Activated gamma-delta T cell treated with anti-CD3 and anti-CD28 coated beads, Interleukin-2, amount 50 U/mL, for 16 hours (primary cell): ENCODE measurements around the gene BROX.

Source experiments
- DNase-seq: peaks from one replicate; pipeline ENCODE4 v3.0.0-alpha.2; 2020; ENCODE audit warnings: low read depth

The BROX gene

DNA sequence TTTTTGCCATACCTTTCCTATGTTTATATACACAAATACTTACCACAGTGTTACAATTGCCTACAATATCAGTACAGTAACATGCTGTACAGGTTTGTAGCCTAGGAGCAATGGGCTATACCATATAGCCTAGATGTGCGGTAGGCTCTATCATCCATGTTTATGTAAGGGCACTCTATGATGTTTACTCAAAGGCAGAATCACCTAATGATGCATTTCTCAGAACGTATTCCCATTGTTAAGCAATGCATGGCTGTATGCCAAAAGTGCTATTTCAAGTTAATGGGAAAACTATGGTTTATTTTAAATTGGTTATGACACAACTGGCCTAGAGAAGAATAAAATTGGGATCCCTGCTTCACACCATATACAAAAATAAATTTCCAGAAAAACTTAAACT, 65.6 kb downstream of the BROX start:
- DNase-seq = no peak

DNA sequence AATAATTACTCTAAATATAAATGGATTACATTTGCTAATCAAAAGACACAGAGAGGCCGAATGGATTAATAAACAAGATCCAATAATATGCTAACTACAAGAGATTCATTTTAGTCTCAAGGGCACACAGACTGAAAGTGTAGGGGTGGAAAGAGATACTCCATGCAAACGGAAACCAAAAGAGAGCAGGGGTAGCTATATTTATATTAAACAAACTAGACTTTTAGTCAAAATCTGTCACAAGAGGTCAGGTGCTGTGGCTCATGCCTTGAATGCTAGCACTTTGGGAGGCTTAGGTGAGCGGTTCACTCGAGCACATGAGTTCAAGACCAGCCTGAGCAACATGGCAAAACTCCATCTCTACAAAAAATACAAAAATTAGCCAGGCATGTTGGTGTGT, 68.9 kb downstream of the BROX start:
- DNase-seq = no peak

DNA sequence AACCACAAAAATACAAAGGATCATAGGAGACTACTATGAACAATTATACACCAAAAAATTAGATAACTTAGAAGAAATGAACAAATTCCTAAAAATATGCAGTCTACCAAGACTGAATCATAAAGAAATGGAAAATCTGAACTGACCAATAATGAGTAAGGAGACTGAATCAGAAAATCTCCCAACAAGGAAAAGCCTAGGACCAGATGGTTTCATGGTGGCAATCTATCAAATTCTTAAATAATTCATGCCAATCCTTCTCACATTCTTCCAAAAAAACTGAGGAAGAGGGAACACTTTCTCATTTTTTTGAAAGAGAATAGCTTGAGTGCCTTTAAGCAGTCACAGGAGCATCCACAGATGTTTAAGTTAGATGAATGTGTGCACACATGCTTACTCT, 70.7 kb downstream of the BROX start:
- DNase-seq = no peak

DNA sequence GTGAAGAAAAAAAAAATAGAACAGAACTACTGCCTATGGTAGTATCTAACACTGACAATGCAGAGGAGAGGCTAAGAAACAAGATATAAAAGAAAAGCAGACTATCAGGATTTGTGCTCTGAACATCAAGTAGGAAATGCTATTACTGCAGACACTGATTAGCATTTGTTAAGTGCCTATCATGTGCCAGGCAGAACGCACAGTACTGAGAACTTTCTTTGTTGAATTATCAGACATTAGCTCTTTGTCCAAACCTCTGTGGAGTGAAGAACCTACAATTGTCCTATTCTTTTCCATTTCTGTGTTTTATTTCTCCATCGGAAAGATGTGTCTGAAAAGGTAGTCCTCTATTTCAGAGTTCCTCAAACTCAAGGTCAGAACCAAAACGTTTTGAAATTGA, 72.0 kb downstream of the BROX start:
- DNase-seq = no peak
